Suppressor macrophage treated with lipopolysaccharide for 1 hour (primary cell): Measurements from ENCODE around the gene SOX1.

Experiments
- DNase-seq, 3 donors: peaks; one replicate each; pipeline ENCODE4 v3.0.0-alpha.2; 2020 to 2022

The SOX1 gene

DNA sequence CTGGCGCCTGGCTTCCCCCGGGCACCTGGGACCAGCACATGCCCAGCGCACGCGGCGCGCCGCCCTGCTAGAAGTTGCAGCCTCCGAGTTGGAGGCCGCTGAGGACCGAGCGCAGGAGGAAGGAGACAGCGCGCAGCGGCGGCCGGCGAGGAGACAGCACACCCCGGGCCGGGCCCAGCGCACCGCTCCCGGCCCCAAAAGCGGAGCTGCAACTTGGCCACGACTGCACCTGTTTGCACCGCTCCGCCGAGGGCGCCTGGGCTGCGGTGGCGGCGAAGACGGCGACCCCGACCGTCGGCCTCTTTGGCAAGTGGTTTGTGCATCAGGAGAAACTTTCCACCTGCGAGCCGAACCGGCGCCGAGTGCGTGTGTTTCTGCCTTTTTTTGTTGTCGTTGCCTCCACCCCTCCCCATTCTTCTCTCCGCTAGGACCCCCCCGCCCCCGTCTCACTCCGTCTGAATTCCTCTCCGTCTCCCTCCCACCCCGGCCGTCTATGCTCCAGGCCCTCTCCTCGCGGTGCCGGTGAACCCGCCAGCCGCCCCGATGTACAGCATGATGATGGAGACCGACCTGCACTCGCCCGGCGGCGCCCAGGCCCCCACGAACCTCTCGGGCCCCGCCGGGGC, at the start of gene SOX1:
Gene SOX1, plus strand, starts transcription at position 34 of the 626 bp plus-strand sequence. Its CDS starts 510 bp downstream, at position 544.
- DNase-seq: no peak

DNA sequence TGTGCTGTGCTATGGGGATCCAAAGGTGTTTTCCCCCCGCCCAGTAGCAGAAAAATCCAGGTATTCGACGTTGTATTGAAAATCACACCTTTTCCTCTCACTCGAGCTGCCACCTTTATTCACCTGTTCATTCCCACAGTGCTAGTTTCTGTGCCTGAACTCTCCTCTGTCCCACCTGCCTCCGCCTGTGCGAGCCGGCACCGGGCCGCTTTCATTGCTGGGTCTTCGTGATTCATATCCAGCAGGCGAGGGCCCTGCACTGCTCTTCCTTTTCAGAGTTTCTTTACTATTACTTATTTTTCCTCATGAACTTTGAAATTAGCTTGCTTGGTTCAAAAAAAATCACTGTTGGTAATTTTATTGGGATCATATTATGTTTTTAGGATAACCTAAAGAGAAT, 42.4 kb upstream of the SOX1 start:
- no peak for DNase-seq

DNA sequence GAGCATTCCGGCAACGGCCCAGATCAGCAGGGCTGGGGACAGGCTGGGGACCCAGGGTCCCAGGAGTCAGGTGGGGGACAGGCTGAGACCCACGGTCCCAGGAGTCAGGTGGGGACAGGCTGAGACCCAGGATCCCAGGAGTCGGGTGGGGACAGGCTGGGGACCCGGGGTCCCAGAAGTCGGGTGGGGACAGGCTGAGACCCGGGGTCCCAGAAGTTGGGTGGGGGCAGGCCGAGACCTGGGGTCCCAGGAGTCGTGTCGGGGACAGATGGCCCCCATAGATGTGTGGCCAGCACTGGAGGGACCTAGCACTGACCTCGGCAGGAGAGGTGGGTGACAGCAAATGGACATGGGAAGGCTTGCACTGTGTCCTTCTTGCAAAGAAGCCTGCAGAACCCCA, 39.7 kb upstream of the SOX1 start:
- no peak for DNase-seq

DNA sequence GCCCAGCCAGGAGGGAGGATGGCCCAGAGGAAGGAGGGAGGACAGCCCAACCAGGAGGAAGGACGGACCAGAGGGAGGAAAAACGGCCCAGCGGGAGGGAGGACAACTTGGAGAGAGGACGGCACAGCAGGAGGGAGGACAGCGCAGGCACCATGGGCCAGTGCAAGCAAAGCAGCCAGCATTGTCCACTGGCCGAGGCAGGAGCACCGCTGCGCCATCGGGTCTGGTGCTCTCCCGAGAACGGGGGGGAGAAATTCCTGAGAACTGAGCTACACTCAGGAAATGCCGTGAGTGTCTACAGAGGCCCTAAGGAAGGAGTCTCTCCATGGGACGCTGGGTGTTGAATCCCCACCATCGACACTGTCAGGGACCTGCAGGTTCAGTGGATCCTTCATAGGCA, 38.5 kb upstream of the SOX1 start:
- no peak for DNase-seq

DNA sequence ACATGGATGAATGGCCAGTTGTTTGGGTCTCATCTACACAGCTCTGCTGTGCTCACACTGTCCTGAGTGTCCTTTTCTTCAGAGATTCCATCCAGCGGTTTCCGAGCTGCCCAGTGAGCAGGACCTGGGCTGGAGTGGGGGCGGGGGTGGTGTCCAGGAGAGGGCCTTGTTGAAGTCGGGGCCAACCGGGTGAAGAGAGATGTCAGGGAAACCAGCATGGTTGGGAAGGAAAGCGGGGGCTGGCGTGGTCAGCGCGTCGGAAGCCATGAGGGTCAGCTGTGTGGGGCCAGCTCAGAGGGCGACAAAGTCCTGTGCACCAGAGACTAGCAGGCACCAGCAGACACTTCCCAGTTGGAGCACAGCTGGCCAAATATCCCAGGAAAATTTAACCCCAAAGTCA, 37.8 kb upstream of the SOX1 start:
- no peak for DNase-seq

DNA sequence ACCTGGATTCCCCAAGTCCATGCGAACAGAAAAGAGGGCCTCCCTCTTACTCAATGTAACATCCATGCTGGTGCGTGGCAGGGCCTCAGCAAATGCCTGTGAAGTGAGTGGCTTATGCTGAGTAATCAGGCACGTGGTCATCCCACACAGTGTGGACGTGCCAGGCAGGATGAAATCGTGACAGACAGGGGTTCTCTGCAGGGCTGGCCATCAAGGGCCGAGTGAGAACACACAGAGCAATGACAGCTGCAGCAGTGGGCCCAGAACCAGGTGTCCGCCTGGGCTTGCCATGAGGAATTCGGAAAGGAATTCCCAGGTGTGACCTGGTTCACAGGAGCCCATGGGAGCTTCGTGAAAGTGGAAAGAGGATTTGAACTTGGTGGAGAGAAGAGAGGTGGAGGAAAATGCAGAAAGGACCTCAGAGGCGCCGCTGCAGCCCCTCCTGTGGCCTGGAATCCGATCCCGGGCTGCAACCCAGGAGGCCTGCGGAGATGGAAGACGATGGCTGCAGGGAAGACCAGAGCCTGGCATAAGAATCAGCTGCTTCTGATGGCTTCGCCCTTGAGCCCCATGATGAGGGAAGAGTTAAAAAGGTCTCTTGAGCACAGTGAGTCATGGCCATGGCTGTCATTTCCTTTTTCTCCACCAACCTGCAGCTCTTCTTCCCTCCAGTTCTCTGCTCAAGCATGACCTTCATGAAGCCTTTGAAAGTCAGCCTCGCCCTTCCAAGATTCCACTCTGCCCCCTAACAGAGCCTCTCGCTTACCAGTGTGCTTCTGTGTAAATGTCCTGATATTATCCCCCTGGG, 34.6 kb upstream of the SOX1 start:
- DNase-seq: no peak

DNA sequence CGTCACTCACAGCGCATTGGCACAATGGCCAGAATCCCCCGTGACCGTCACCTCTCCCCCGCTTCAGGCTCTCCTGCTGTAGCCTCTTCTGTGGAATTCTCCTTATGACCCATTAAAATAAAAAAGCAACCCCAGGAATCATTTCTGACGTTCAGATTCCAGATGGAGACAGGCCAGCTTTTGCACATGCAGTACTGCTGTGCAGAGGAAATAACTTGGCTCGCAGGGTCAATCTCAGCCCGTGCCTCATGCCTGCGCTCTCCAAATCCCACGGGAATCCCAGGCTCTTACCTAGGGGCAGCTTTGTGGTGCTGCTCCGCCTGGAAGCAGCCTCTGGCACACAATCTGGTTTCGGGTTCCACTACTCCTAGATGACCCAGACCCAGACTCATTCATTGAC, 32.7 kb upstream of the SOX1 start:
- DNase-seq: no peak

DNA sequence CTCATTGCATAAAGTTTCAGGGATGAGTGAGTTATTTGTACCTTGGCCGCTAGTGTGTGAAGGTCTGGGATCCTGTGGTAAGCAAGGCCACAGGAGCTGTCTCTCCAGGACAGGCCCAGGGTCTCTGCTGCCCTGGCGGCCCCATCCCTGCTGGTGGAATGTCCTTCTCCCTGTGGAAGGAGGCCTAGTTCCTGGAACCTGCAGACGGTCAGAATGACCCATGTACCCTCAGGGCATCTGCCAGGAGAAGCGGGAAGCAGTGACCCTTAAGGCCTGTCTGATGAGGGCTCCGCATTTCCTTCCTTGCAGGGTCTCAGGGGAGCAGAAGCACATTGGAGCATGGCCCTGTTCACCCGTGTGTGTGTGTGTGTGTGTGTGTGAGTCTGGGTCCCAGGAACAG, 32.1 kb upstream of the SOX1 start:
- no peak for DNase-seq

DNA sequence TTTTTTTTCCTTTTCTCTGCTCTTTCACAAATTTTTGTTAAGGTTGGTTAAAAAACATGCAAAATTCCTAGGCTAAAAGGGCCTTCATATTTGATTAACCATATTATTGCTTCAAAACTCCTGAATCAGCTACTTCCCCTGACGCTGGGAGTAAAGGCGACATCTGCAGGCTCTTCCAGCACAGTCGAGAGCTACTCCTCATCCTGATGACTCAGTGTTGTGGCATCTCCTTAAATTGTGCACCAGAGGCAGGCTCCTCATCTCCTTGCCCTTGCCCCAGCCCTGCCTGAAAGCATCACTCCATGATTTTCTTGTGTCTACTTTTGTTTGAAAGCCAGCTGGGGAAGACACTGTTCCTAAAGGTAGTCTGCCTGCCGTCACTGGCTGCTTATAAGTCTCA, 24.5 kb upstream of the SOX1 start:
- DNase-seq: no peak

DNA sequence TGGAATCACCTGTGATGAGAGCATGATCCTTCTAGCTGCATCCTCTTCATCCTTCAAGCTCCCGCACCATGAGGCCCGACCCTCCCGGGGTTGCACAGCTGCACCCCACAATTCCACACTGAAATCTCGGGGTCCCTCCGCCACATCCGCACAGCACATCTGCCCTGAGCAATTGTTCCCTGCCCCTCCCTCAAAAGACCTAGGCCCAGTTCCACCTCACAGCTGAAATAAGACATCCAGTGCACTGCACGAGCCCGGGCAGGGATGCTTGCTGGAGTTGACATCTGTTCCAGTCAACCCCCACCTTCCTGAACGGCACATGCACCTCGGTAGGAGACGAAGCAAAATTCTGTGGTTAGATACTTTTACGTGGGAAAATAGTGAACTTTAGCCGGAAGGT, 14.7 kb upstream of the SOX1 start:
- DNase-seq: no peak

DNA sequence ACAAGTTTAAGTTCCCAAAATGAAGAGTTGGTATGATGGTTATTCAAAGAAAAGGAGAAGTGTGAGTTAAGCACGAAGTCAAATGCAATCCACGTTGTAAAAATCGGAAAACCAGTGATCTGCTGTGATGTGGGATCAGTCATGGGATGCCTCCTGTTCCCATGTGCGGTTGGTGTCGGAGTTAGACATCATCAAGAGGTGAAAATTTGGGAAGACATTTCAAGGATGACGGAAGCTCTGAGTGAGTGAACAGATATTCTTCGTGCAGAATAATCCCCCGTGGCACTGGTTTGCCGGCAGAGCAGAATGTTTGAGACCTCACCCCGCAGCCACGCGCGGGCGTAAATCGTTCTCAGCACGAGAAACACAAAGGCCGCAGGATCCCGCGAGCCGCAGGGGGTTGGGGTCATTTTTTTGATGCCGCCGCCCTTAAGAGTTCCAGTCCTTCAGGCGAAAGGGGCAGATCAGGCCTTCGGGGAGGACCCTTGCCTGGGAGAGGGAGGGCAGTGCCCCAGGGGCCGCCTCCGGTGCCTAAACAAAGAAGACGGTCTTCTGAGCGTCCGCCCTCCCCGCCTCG, 13.7 kb upstream of the SOX1 start:
- no peak for DNase-seq

DNA sequence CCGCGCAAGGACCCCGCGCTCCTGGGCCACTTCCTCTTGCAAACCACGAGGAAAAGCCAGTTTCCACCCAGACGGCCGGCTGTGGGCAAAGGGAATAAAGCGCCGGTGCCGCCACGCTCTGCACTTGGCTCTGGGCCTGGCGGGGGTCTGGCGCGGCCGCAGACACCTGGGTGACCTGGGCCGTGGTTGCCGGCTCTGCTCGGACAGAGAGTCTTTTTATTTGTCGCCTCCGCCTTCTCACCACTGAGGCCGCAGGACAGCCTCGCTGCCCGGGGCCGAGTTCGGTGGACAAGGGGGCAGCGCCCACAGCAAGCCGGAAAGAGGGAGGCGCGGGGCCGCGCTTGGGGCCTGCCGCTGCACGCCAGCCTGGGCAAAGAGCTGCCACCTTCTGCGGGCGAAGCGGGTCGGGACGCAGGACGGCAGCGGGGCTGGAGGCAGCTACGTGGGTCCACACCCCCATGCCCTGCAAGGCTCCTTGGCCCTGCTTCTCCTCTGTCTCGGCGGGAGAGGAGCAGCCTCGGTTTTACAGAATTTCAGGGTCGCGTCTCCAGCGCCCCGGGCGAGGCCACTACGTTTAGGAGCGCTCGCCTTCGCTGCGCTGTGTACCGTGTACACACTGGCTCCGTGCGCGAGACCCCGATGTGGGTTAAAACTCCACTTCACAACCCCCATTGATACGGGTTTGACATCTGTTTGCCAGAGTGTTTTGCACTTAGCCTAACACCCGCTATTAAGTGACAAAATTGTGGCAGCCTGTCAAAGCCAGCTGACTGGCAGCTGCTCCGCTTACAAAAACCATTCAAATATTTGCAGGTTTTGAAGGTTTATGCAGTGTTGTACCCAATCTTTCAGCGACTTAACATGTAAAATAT, 13.0 kb upstream of the SOX1 start:
- no peak for DNase-seq

DNA sequence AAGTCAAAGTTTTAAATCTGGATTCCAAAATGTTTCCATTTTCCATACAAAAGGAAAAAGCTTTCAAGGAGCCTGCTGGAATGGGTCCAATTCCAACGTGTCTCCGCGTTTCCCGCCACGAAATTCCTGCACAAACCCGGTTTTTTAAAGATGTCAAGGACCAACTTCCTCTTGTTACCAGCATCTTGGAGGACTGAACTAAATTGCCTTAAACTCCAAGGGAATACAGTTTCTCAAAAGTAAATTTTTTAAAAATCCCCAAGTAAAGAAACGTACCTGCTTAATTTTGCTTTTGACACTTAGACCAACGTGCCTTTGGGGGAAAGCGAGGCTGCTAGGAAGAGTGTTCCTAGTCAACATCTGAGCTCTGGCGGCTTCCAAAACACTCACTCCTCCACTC, 12.3 kb upstream of the SOX1 start:
- DNase-seq: no peak

DNA sequence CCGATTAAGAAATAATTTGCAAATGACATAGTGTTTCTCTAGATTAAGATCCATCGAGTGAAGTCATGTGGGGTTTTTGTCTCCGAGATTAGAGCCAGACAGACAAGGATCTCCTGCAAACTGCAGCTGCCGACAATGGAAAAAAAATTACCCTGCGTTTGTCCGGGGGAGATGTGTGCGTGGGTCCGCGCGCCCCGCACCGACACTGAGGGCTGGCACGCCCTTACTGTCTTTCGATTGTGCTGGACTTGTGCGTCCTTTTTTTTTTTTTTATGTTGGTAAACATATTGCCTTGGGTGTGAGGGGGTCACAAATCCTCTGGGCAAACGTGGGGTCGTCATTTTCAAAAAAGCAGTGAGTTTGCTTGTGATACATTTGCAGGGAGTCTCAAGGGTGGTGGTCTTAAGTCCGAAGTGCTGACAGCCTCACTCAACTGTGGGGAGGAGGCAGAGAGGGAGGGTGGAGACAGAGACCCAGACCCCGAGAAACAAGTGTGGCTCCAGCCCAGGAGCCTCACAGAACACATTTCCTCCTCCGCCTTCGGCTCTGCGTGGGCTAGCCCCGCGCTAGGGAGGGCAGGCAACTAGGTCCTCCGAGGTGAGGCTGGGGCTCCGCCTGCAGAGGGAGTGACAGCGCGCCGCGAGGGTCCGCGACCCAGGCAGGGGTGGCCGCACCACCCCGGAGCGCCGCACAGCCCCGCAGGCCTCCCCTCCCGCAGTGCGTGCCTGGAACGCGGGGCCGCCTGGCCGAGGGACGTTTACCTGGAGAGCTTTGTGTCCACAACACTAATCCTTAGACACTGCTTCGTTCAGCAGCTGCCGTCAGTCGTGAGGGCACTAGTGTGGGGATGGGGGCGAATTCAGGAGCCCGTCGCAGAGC, 11.7 kb upstream of the SOX1 start:
- no peak for DNase-seq

DNA sequence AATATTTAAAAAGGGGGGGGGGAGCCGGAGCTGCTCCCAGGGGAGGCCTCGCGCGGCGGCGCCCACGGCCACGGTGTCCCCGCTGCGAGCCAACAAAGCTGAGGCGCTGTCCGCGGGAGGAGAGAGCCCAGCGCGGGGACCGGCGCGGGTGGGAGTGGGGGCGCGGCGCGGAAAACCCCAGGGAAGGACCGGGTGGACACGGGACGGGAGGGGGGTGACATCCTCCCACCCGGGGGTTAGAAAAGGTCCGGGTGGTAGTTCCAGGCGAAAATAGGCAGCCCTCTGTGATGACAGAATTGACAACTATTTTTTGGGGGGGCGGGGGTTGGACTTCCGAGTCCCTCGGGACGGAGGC, 11.1 kb upstream of the SOX1 start:
- DNase-seq: no peak

DNA sequence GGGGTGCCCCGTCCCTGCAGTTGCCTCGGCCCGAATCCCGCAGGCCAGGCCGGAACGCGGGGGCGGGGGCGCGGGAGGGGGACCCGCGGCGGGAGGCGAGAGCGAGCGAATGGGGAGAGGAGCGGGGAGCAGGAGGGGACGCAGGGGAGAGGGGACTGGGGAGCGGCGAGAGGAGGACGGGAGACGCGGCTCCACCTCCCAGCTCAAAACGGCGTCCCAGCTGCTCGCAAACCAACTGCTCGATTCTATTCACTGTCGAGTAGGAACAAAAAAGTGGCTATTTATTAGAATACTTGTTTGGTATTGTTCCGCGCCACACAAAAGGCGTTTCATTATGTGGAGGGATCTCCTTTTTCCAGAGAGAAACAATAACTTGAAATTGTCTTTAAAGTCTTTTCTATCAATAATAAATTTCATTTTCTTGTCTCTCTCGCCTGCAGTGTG, 10.6 kb upstream of the SOX1 start:
- no peak for DNase-seq

DNA sequence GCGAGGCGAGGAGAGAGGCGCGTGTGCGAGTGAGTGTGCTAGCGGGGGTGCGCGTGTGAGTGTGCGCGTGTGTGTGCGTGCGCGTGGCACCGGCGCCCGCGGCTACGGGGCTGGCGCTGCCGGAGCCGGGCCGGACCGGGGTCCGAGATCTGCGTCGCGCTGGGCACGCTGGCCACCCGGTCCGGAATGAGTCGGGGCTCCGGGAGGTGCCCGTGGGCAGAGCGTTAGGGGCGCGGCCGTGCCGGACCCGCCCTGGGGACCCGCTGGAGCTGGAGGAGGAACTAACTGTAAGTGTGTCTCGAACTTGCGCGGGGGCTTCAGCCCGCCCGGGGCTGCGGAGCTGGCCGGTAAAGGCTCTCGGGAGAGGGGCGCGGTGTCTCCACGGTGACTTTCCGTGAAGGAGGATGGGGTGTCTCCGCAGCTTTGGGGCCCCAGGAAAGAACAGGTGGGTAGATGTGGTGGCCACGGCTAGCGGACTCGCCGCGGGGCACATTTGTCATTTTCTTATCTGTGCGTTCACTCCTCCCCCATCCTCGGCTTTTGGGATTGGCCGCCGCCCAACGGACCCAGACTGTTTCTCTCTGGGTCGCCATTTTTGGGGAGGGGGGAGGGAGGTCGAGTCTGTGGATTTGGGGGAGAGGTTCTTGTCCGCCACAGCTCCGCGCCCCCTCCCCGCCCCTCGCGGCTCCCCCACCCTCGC, 10.1 kb upstream of the SOX1 start:
- DNase-seq: no peak

DNA sequence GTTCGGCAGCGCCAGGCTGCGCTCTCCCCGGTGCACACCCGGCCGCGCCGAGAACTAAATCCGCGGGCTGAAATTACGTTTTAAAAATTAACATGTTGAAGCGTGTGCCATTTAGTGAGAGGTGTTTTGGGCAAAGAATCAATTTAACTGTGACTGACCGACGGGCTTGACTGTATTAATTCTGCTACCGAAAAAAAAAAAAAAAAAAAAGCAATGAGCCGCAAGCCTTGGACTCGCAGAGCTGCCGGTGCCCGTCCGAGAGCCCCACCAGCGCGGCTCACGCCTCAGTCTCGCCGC, 9.6 kb upstream of the SOX1 start:
- no peak for DNase-seq

DNA sequence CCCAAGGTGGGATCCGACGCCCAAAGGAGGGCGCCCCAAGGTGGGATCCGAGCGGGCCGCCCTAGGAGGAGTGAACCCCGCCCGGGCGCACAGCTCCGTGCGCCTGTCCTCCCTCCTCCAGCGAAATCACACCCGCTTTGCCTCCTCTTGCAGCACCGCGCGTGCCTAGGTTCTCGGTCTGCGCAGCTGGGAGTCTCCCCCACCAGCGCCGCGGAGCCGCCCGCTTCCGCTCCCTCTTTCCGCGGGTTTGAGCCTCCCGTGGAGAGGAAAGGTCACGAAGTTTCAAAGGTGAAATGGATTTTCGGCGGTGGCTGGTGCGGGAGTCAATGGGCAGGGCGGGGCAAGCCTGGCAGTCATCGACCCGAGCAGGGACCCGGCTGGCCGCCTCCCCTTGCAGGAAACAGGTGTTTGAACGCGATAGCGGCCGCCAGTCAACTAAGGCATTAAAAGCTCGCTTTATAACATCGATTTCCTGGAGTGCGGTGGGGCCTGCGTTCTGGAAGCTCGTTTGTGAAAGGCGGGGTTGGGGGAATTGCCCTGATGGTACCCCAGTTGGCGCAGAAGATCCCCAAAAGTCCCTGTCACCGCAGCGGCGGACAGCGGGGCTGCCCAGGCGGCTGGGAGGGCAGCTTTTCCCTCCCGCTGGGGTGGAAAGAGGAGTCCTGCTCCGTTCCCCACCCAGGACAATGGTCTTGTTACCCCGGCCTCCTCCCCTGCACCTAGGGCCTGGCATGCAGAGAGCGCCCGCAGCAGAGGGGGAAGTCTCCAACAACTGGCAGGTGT, 9.0 kb upstream of the SOX1 start:
- no peak for DNase-seq

DNA sequence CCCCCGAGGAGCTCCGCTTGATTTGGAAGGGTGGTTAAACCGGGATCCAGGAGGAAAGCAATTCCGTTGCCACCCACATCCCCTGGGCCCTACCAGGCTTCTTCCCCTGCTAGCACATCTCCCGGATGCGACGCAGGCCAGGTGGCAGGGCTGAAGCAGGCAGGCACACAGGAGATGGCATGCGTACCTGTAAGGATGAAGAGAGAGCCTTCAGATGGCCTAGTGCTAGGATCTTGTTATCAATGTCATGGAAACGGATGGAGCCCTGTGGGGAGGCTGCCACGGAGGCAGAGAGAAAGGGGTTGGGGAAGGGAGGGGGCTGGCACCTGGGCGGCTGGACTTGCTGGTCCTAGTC, 8.5 kb upstream of the SOX1 start:
- no peak for DNase-seq

DNA sequence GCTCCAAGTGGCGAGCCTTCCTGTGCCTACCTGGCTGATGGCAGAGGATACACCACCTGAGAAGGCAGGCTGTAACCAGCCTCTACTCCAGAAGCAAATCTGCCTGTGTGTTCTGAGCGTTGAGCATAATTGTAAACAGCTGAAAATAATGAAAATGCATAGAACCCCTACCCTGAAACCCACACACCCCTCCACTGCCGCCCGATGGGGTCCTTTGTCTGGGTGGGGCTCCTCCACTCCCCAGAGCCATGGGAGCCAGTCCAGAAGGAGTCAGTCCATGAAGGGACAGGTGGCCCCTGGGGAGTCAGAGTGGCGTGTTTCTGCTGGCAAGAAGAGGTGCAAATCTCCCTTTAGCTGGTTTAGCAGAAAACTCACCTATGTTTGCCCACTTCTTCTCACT, 8.0 kb upstream of the SOX1 start:
- DNase-seq: no peak
